ENCODE measurements around the gene IL31. TPM values are rescaled to one million over a fixed set of nuclear protein-coding genes. Genes with fewer than 3 reads are reported as not detected.

Gene IL31
- total RNA-seq, 1 donor from 2014 or later = not detected

DNA sequence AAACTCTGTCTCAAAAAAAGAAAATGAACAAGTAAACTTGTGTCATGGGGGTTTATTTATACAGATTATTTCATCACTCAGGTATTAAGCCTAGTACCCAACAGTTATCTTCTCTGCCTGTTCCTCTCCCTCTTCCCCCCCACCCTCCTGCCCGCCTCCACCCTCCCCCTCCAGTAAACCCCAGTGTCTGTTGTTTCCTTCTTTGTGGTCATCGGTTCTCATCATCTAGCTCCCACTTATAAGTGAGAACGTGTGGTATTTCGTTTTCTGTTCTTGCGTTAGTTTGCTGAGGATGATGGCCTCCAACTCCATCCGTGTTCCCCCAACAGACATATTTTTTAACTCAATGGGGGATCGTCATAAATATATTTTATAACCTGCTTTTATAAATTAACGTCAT lies 12.3 kb downstream of the IL31 start:
- Histone ChIP-seq H3K27me3 (ENCODE audit: control insufficient read depth in 3 of 3, insufficient read depth in 3 of 3, low read length in 3 of 3) (peaks cover 0 to 2% (median 2%) of the 10 kb centered on the region in 3 donors), H3K4me1 (ENCODE audit: control insufficient read depth in 3 of 3, insufficient read depth in 3 of 3, low read length in 3 of 3) (no peaks in the 10 kb centered on the region), H3K27ac (ENCODE audit: low read depth, low read length) (no peak overlapping the region), H3K9ac (ENCODE audit: low read depth in 1 of 3, low read length in 3 of 3) (no peak overlapping the region), H3K9me3 (ENCODE audit: control insufficient read depth in 3 of 3, low read length in 3 of 3) (no peaks in the 10 kb centered on the region), H3K4me3 (ENCODE audit: low read length in 3 of 3) (no peak overlapping the region), H3K36me3 (ENCODE audit: control insufficient read depth in 3 of 3, insufficient read depth in 3 of 3, low read length in 3 of 3) (peaks cover 0 to 3% (median 0%) of the 10 kb centered on the region in 3 donors)

DNA sequence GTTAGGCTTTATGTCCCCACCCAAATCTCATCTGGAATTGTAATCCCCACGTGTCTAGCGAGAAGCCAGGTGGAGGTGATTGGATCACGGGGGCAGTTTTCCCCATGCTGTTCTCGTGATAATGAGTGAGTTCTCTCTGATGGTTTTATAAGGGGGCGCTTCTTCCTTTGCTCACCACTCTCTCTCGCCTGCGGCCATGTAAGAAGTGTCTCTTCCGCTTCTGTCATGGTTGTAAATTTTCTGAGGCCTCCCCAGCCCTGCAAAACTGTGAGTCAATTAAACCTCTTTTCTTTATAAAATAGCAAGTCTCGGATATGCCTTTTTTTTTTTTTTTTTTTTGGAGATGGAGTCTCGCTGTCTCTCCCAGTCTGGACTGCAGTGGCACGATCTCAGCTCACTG lies 13.3 kb downstream of the IL31 start:
- Histone ChIP-seq H3K9me3 (ENCODE audit: control insufficient read depth in 3 of 3, low read length in 3 of 3) (no peaks in the 10 kb centered on the region), H3K4me3 (ENCODE audit: low read length in 3 of 3) (no peak overlapping the region), H3K27me3 (ENCODE audit: control insufficient read depth in 3 of 3, insufficient read depth in 3 of 3, low read length in 3 of 3) (peaks cover 0 to 2% (median 2%) of the 10 kb centered on the region in 3 donors), H3K9ac (ENCODE audit: low read depth in 1 of 3, low read length in 3 of 3) (no peak overlapping the region), H3K36me3 (ENCODE audit: control insufficient read depth in 3 of 3, insufficient read depth in 3 of 3, low read length in 3 of 3) (peaks cover 0 to 3% (median 0%) of the 10 kb centered on the region in 3 donors), H3K4me1 (ENCODE audit: control insufficient read depth in 3 of 3, insufficient read depth in 3 of 3, low read length in 3 of 3) (no peaks in the 10 kb centered on the region), H3K27ac (ENCODE audit: low read depth, low read length) (no peak overlapping the region)

DNA sequence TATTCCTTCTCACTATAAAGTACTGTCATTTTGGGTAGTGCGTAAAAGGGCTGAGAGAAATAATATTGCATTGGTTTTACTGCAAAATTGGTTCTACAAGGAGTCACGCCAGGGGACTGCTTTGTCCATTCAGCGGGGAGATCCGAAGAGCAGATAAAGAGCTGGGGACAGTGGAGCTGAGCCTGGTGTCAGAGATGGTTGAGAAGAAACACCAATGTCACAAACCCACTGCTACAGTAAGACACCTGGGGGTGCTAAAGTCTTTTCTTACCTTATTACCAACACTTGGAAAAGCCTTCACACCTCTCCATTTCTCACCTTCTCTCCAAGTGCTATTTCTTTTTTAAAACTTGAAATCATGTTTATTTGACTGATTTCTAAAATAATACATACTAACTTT lies 14.1 kb downstream of the IL31 start:
- Histone ChIP-seq H3K9me3 (ENCODE audit: control insufficient read depth in 3 of 3, low read length in 3 of 3) (no peaks in the 10 kb centered on the region), H3K27me3 (ENCODE audit: control insufficient read depth in 3 of 3, insufficient read depth in 3 of 3, low read length in 3 of 3) (peaks cover 0 to 2% (median 2%) of the 10 kb centered on the region in 3 donors), H3K36me3 (ENCODE audit: control insufficient read depth in 3 of 3, insufficient read depth in 3 of 3, low read length in 3 of 3) (peaks cover 0 to 7% (median 0%) of the 10 kb centered on the region in 3 donors), H3K4me1 (ENCODE audit: control insufficient read depth in 3 of 3, insufficient read depth in 3 of 3, low read length in 3 of 3) (no peaks in the 10 kb centered on the region), H3K27ac (ENCODE audit: low read depth, low read length) (no peak overlapping the region), H3K9ac (ENCODE audit: low read depth in 1 of 3, low read length in 3 of 3) (no peak overlapping the region), H3K4me3 (ENCODE audit: low read length in 3 of 3) (no peak overlapping the region)

DNA sequence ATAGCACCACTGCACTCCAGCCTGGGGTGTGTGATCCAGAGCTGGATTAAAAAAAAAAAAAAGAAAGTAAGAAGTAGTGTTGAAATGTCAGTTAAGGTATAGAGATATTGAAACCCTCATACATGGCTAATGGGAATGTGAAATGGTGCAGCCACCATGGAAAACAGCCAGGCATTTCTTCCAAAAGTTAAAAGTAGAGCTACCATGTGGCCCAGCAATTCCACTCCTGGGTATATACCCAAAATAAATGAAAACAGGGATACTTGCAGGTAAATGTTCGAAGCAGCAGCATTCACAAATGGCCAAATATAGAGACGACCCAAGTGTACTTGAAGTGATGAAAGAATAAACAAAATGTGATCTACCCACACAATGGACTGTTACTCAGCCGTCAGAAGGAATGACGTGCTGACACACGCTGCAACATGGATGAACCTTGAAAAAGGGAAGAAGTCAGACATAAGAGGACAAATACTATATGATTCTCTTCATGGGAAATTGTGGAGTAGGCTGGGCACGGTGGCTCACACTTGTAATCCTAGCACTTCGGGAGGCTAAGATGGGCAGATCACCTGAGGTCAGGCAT lies 15.2 kb downstream of the IL31 start:
- no peaks in the 10 kb centered on the region for H3K9me3 ChIP-seq (ENCODE audit: control insufficient read depth in 3 of 3, low read length in 3 of 3)
- H3K9ac ChIP-seq (ENCODE audit: low read depth in 1 of 3, low read length in 3 of 3) = no peak overlapping the region
- H3K27ac ChIP-seq (ENCODE audit: low read depth, low read length) = no peak overlapping the region
- H3K4me3 ChIP-seq (ENCODE audit: low read length in 3 of 3) = no peak overlapping the region
- H3K27me3 ChIP-seq (ENCODE audit: control insufficient read depth in 3 of 3, insufficient read depth in 3 of 3, low read length in 3 of 3) = peaks cover 0 to 2% (median 2%) of the 10 kb centered on the region in 3 donors
- peaks cover 0 to 7% (median 0%) of the 10 kb centered on the region in 3 donors for H3K36me3 ChIP-seq (ENCODE audit: control insufficient read depth in 3 of 3, insufficient read depth in 3 of 3, low read length in 3 of 3)
- H3K4me1 ChIP-seq (ENCODE audit: control insufficient read depth in 3 of 3, insufficient read depth in 3 of 3, low read length in 3 of 3) = no peaks in the 10 kb centered on the region

DNA sequence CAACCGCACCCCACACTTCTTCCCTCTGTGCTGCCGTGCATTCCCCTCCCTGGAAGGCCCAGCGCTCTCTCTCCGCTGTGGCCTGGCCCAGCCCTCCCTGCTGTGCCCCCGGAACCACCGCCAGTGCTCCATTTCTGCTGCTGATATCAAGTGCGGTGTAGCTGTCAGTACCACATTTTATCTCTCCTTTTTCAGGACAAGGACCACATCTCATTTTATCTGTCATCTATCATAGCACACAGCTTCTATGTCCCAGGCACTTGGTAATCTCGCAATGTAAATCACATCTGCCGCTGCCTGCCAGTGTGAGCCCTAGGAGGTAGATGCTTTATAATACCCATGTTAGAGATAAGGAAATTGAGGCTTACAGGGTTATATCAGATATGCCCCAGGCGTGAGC lies 18.3 kb downstream of the IL31 start:
- Histone ChIP-seq H3K4me3 (ENCODE audit: low read length in 3 of 3) (no peak overlapping the region), H3K9ac (ENCODE audit: low read depth in 1 of 3, low read length in 3 of 3) (no peak overlapping the region), H3K27ac (ENCODE audit: low read depth, low read length) (no peak overlapping the region), H3K9me3 (ENCODE audit: control insufficient read depth in 3 of 3, low read length in 3 of 3) (no peaks in the 10 kb centered on the region), H3K4me1 (ENCODE audit: control insufficient read depth in 3 of 3, insufficient read depth in 3 of 3, low read length in 3 of 3) (peaks cover 0 to 6% (median 5%) of the 10 kb centered on the region in 3 donors), H3K27me3 (ENCODE audit: control insufficient read depth in 3 of 3, insufficient read depth in 3 of 3, low read length in 3 of 3) (no peaks in the 10 kb centered on the region), H3K36me3 (ENCODE audit: control insufficient read depth in 3 of 3, insufficient read depth in 3 of 3, low read length in 3 of 3) (peaks cover 0 to 7% (median 0%) of the 10 kb centered on the region in 3 donors)

DNA sequence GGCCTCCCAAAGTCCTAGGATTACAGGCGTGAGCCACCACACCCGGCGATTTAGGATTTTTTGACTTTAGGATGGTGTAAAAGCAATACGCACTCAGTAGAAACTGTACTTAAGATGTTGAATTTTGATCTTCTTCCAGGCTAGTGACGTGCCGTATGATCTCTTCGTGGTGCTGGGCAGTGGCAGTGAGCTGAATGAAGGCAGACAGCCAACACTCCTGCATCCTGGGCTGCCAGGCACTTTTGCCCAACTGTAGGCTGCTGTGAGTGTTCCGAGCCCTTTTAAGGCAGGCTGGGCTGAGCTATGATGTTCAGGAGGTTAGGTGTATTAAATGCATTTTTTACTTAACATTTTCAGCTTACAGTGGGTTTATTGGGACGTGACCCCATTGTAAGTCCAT lies 21.3 kb downstream of the IL31 start:
- Histone ChIP-seq H3K4me1 (ENCODE audit: control insufficient read depth in 3 of 3, insufficient read depth in 3 of 3, low read length in 3 of 3) (peaks cover 0 to 6% (median 5%) of the 10 kb centered on the region in 3 donors), H3K4me3 (ENCODE audit: low read length in 3 of 3) (no peak overlapping the region), H3K9me3 (ENCODE audit: control insufficient read depth in 3 of 3, low read length in 3 of 3) (no peaks in the 10 kb centered on the region), H3K27me3 (ENCODE audit: control insufficient read depth in 3 of 3, insufficient read depth in 3 of 3, low read length in 3 of 3) (no peaks in the 10 kb centered on the region), H3K27ac (ENCODE audit: low read depth, low read length) (no peak overlapping the region), H3K36me3 (ENCODE audit: control insufficient read depth in 3 of 3, insufficient read depth in 3 of 3, low read length in 3 of 3) (peaks cover 0 to 7% (median 0%) of the 10 kb centered on the region in 3 donors), H3K9ac (ENCODE audit: low read depth in 1 of 3, low read length in 3 of 3) (no peak overlapping the region)

DNA sequence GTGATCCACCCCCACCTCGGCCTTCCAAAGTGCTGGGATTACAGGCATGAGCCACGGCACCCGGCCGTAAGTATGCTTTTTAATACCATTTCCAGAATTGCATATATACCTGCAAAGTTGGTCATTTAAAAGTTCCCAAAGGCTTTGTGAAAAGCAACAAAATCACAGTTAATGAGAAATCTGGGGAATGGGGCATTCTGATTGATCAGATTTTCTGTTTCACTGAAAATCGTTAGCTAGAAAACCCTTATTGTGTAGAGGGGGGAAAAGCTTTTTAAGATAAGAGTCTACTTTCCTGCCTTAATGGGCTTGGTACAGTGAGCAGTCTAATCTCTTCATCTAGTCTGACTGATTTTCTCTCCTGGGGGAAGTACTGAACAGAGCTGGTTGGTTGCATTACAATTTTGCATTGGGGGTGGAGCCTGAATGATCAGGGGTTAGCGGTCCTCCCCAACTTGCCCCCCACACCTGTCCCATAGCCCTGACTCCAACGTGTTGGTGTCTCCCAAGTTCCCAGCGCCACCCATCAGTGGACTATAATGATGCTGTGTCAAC lies 23.8 kb downstream of the IL31 start:
- no peaks in the 10 kb centered on the region for H3K9me3 ChIP-seq (ENCODE audit: control insufficient read depth in 3 of 3, low read length in 3 of 3)
- peaks cover 0 to 6% (median 5%) of the 10 kb centered on the region in 3 donors for H3K4me1 ChIP-seq (ENCODE audit: control insufficient read depth in 3 of 3, insufficient read depth in 3 of 3, low read length in 3 of 3)
- H3K36me3 ChIP-seq (ENCODE audit: control insufficient read depth in 3 of 3, insufficient read depth in 3 of 3, low read length in 3 of 3) = peaks cover 0 to 3% (median 0%) of the 10 kb centered on the region in 3 donors
- H3K27me3 ChIP-seq (ENCODE audit: control insufficient read depth in 3 of 3, insufficient read depth in 3 of 3, low read length in 3 of 3) = no peaks in the 10 kb centered on the region
- H3K27ac ChIP-seq (ENCODE audit: low read depth, low read length) = no peak overlapping the region
- no peak overlapping the region for H3K9ac ChIP-seq (ENCODE audit: low read depth in 1 of 3, low read length in 3 of 3)
- no peak overlapping the region for H3K4me3 ChIP-seq (ENCODE audit: low read length in 3 of 3)

DNA sequence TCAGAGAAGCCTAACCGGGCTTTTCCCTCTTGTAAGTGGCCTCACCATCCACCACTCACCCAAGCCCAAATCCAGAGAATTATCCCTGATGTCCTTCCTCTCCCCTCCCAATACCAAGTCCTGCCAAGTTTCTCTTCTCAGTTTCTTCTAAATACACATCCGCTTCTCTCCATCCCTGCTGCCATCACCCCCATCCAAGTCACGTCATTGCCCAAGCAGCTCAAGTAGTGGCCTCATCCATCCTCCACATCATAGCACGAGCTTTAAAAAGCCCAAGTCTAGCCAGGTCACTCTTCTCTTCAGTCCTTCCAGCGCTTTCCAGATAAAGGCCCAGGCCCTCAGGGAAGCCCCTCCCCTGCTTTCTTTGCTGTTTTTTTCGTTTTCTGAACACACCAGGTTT lies 25.4 kb downstream of the IL31 start:
- Histone ChIP-seq H3K9ac (ENCODE audit: low read depth in 1 of 3, low read length in 3 of 3) (no peak overlapping the region), H3K27me3 (ENCODE audit: control insufficient read depth in 3 of 3, insufficient read depth in 3 of 3, low read length in 3 of 3) (no peaks in the 10 kb centered on the region), H3K9me3 (ENCODE audit: control insufficient read depth in 3 of 3, low read length in 3 of 3) (no peaks in the 10 kb centered on the region), H3K4me3 (ENCODE audit: low read length in 3 of 3) (no peak overlapping the region), H3K27ac (ENCODE audit: low read depth, low read length) (no peak overlapping the region), H3K36me3 (ENCODE audit: control insufficient read depth in 3 of 3, insufficient read depth in 3 of 3, low read length in 3 of 3) (peaks cover 4 to 12% (median 4%) of the 10 kb centered on the region in 3 donors), H3K4me1 (ENCODE audit: control insufficient read depth in 3 of 3, insufficient read depth in 3 of 3, low read length in 3 of 3) (peaks cover 0 to 9% (median 7%) of the 10 kb centered on the region in 3 donors)

DNA sequence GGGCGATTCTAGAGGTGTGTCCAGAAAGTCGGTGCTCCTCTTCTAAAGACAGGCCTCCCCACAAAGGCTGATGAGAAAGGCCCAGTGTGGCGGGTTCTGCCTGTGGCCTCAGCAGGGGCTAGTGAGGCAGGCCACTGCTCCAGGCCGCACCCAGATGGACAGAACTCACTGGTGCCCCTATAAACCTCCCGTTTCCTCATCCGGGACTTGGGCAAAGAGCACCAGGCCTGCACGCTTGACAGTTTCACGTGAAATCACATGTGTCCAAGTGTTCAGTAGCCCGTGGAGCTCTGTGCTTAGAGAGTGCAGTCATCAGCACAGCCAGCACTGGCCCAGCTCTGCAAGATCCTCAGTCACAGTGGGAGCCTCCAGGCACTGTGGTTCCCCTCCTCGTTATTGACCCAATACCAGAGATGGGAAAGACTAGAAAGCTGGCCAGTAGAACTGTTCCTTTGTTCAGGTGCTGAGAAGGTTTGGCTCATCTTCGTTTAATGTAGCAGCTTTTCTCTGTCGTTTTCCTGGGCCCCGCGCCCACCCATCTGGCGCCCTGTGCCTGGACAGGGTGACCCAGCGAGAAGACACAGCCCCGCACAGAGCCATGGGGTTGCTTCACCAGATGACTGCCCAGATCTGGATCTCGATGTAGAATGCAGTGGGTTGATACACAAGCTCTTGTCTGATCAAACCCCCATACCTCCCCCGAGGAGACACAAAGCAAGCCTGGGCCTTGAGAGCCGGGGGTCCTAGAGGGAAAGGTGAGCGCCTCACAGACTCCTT lies 26.3 kb downstream of the IL31 start:
- Histone ChIP-seq H3K27me3 (ENCODE audit: control insufficient read depth in 3 of 3, insufficient read depth in 3 of 3, low read length in 3 of 3) (no peaks in the 10 kb centered on the region), H3K4me1 (ENCODE audit: control insufficient read depth in 3 of 3, insufficient read depth in 3 of 3, low read length in 3 of 3) (peaks cover 8 to 16% (median 15%) of the 10 kb centered on the region in 3 donors), H3K36me3 (ENCODE audit: control insufficient read depth in 3 of 3, insufficient read depth in 3 of 3, low read length in 3 of 3) (peaks cover 13 to 21% (median 13%) of the 10 kb centered on the region in 3 donors), H3K27ac (ENCODE audit: low read depth, low read length) (no peak overlapping the region), H3K9me3 (ENCODE audit: control insufficient read depth in 3 of 3, low read length in 3 of 3) (no peaks in the 10 kb centered on the region), H3K4me3 (ENCODE audit: low read length in 3 of 3) (no peak overlapping the region), H3K9ac (ENCODE audit: low read depth in 1 of 3, low read length in 3 of 3) (no peak overlapping the region)

Measured in skeletal muscle tissue (tissue), 4 donors.